NCI-H1417 treated with DMSO at 0.1 percent for 48 hours (cell line): ENCODE data around the gene ADORA2A.
"Not testable (repeated sequence)": the region's sequence is repeated elsewhere in the genome, so short reads cannot be mapped to it uniquely, and the experiment has no call there.

ENCODE experiments used
- DNase-seq: peaks from one replicate; lab custom pipeline; 2025; lab: John Stamatoyannopoulos, UW

Gene ADORA2A

DNA sequence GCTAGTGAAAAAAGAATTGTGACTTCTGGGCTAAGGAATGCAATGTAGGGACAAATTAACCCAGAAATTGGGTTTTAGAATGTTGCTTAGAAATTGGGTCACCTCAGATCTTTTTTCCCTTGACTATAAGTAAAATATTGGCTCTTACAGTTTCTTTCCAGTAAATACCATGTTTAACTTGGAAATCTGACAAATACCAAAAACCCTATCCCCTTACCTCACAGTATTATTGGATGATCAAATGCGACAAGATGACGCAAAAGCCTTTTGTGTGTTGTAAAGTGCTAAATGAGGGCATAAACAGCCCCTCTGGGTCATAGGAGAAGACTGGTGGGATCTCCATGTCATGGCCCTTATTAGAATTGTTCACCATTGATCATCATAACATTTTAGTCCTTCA, 61.6 kb downstream of the ADORA2A start:
- no peak for DNase-seq

GRCh38 chr22:24489434-24489833, 62.0 kb downstream of the ADORA2A start:
- not testable (repeated sequence) for DNase-seq
